ENCODE data around the gene SORT1. TPM values are rescaled to one million over a fixed set of nuclear protein-coding genes. Genes with fewer than 3 reads are reported as not detected.
A peak's percentile ranks its signal among the peaks of the same experiment; 100 is the strongest.

SORT1 gene
- total and polyA plus RNA-seq, 2 of the 13 experiments (the other 11 are each of a cell fraction or from before 2014, with no cell fraction given), result 32.4 to 93.0 TPM

- TF ChIP-seq, protein P1, sequence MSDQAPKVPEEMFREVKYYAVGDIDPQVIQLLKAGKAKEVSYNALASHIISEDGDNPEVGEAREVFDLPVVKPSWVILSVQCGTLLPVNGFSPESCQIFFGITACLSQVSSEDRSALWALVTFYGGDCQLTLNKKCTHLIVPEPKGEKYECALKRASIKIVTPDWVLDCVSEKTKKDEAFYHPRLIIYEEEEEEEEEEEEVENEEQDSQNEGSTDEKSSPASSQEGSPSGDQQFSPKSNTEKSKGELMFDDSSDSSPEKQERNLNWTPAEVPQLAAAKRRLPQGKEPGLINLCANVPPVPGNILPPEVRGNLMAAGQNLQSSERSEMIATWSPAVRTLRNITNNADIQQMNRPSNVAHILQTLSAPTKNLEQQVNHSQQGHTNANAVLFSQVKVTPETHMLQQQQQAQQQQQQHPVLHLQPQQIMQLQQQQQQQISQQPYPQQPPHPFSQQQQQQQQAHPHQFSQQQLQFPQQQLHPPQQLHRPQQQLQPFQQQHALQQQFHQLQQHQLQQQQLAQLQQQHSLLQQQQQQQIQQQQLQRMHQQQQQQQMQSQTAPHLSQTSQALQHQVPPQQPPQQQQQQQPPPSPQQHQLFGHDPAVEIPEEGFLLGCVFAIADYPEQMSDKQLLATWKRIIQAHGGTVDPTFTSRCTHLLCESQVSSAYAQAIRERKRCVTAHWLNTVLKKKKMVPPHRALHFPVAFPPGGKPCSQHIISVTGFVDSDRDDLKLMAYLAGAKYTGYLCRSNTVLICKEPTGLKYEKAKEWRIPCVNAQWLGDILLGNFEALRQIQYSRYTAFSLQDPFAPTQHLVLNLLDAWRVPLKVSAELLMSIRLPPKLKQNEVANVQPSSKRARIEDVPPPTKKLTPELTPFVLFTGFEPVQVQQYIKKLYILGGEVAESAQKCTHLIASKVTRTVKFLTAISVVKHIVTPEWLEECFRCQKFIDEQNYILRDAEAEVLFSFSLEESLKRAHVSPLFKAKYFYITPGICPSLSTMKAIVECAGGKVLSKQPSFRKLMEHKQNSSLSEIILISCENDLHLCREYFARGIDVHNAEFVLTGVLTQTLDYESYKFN (CRISPR knock-in tag; conservative IDR thresholded peaks at IDR 0.05), result peak; percentile 58
- TF ChIP-seq SP1 (IDR thresholded peaks at IDR 0.05), result no peak
- no peak; the same call in 1 of the 2 replicates for TF ChIP-seq SP1 (CRISPR knock-in tag; IDR thresholded peaks at IDR 0.05)
- TF ChIP-seq, protein P2, sequence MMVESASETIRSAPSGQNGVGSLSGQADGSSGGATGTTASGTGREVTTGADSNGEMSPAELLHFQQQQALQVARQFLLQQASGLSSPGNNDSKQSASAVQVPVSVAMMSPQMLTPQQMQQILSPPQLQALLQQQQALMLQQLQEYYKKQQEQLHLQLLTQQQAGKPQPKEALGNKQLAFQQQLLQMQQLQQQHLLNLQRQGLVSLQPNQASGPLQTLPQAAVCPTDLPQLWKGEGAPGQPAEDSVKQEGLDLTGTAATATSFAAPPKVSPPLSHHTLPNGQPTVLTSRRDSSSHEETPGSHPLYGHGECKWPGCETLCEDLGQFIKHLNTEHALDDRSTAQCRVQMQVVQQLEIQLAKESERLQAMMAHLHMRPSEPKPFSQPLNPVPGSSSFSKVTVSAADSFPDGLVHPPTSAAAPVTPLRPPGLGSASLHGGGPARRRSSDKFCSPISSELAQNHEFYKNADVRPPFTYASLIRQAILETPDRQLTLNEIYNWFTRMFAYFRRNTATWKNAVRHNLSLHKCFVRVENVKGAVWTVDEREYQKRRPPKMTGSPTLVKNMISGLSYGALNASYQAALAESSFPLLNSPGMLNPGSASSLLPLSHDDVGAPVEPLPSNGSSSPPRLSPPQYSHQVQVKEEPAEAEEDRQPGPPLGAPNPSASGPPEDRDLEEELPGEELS (CRISPR knock-in tag; IDR thresholded peaks at IDR 0.05), result no peak
- peak; percentile 73 for TF ChIP-seq YY1 (IDR thresholded peaks at IDR 0.05; ENCODE audit: insufficient read depth, insufficient replicate concordance, low read depth, low read length)
- no peak for TF ChIP-seq PHB2 (IDR thresholded peaks at IDR 0.05; ENCODE audit: partially characterized antibody)
- peak; percentile 45 for TF ChIP-seq NCOA2 (CRISPR knock-in tag; IDR thresholded peaks at IDR 0.05)
- 0 out of 2 replicates have a peak, but pooled peaks have one; percentile 56 for TF ChIP-seq ZC3H13 (CRISPR knock-in tag; IDR thresholded peaks at IDR 0.05)
- no peak for TF ChIP-seq ATM (IDR thresholded peaks at IDR 0.05; ENCODE audit: borderline replicate concordance)
- peak; percentile 32; the same call in 1 of the 2 replicates for TF ChIP-seq ZBTB3 (CRISPR knock-in tag; IDR thresholded peaks at IDR 0.05; ENCODE audit: borderline replicate concordance, low read depth)
- TF ChIP-seq ZBTB7B (CRISPR knock-in tag; IDR thresholded peaks at IDR 0.05), result 0 out of 2 replicates have a peak, but pooled peaks have one; percentile 11
- TF ChIP-seq NFRKB (IDR thresholded peaks at IDR 0.05), result no peak
- TF ChIP-seq AHDC1 (CRISPR knock-in tag; IDR thresholded peaks at IDR 0.05; ENCODE audit: borderline replicate concordance), result 0 out of 2 replicates have a peak, but pooled peaks have one; percentile 16
- peak; percentile 40; the same call in 1 of the 2 replicates for TF ChIP-seq MED13 (CRISPR knock-in tag; IDR thresholded peaks at IDR 0.05)
- TF ChIP-seq ZNF550 (CRISPR knock-in tag; IDR thresholded peaks at IDR 0.05; ENCODE audit: borderline replicate concordance), result no peak
- no peak for TF ChIP-seq ZNF850 (CRISPR knock-in tag; conservative IDR thresholded peaks at IDR 0.05)
- TF ChIP-seq ZNF709 (CRISPR knock-in tag; IDR thresholded peaks at IDR 0.05), result peak; percentile 50; the same call in 1 of the 2 replicates
- 0 out of 2 replicates have a peak, but pooled peaks have one; percentile 28 for TF ChIP-seq ZNF547 (CRISPR knock-in tag; IDR thresholded peaks at IDR 0.05)
These were observed 28.8 kb upstream of the SORT1 start, which contains the start of gene PSMA5 (continued) for GRCh38 chr1:109426281-109427170.
